ENCODE data around the gene DCHS1. TPM values are rescaled to one million over a fixed set of nuclear protein-coding genes. Genes with fewer than 3 reads are reported as not detected.

Gene DCHS1
- total and polyA plus RNA-seq, 2 donors (not counting 1 experiment from before 2014, with no cell fraction given), result 0.92 to 23.9 TPM

GRCh38 chr11:6632116-6633073 is 23.2 kb downstream of the DCHS1 start:
- no peaks in the 10 kb centered on the region for H4K20me1 ChIP-seq (ENCODE audit: control insufficient read depth, extremely low read depth, insufficient read depth, low read length)
- H3K9ac ChIP-seq (ENCODE audit: insufficient read depth, low read length), result no peak overlapping the region
- H3K4me3 ChIP-seq (replicated peaks in 1 of 4; ENCODE audit: control extremely low read depth in 1 of 4, insufficient read depth in 1 of 4, low read depth in 3 of 4, low read length in 4 of 4), result no peak overlapping the region
- no peak overlapping the region for H3K27ac ChIP-seq (ENCODE audit: insufficient read depth, low read length)
- no peak overlapping the region for H2AFZ ChIP-seq (ENCODE audit: low read length)
- peaks cover 7% of the 10 kb centered on the region for H3K4me1 ChIP-seq (ENCODE audit: control insufficient read depth, extremely low read depth, insufficient read depth, low read length)
- TF ChIP-seq EZH2 (IDR thresholded peaks at IDR 0.05; ENCODE audit: low read length, missing control alignments) (no peak), CTCF (conservative IDR thresholded peaks at IDR 0.05 in 1 of 2, IDR thresholded peaks at IDR 0.05 in 1 of 2; ENCODE audit: low read depth in 1 of 2, low read length in 2 of 2) (no peak)
- H3K27me3 ChIP-seq (ENCODE audit: control insufficient read depth, insufficient read depth, low read length), result no peaks in the 10 kb centered on the region
- no peaks in the 10 kb centered on the region for H3K9me3 ChIP-seq (ENCODE audit: control insufficient read depth, insufficient read depth, low read depth, low read length)
- no peaks in the 10 kb centered on the region for H3K36me3 ChIP-seq (ENCODE audit: control insufficient read depth, insufficient read depth, low read length)
- no peak for DNase-seq (ENCODE audit: low read depth in 2 of 2)
- H3K4me2 ChIP-seq (ENCODE audit: extremely low read depth, insufficient read depth, low read length), result no peak overlapping the region
- no peaks in the 10 kb centered on the region for H3K79me2 ChIP-seq (ENCODE audit: control insufficient read depth, insufficient read depth, low read length)

GRCh38 chr11:6631361-6631890 is 24.2 kb downstream of the DCHS1 start:
- Histone ChIP-seq H3K79me2 (ENCODE audit: control insufficient read depth, insufficient read depth, low read length) (no peaks in the 10 kb centered on the region), H3K4me3 (replicated peaks in 1 of 4; ENCODE audit: control extremely low read depth in 1 of 4, insufficient read depth in 1 of 4, low read depth in 3 of 4, low read length in 4 of 4) (no peak overlapping the region), H2AFZ (ENCODE audit: low read length) (no peak overlapping the region), H3K9ac (ENCODE audit: insufficient read depth, low read length) (no peak overlapping the region), H3K27ac (ENCODE audit: insufficient read depth, low read length) (no peak overlapping the region), H4K20me1 (ENCODE audit: control insufficient read depth, extremely low read depth, insufficient read depth, low read length) (no peaks in the 10 kb centered on the region), H3K4me1 (ENCODE audit: control insufficient read depth, extremely low read depth, insufficient read depth, low read length) (peaks cover 7% of the 10 kb centered on the region), H3K27me3 (ENCODE audit: control insufficient read depth, insufficient read depth, low read length) (no peaks in the 10 kb centered on the region), H3K9me3 (ENCODE audit: control insufficient read depth, insufficient read depth, low read depth, low read length) (no peaks in the 10 kb centered on the region), H3K4me2 (ENCODE audit: extremely low read depth, insufficient read depth, low read length) (no peak overlapping the region), H3K36me3 (ENCODE audit: control insufficient read depth, insufficient read depth, low read length) (no peaks in the 10 kb centered on the region)
- no peak for DNase-seq (ENCODE audit: low read depth in 2 of 2)
- TF ChIP-seq CTCF (conservative IDR thresholded peaks at IDR 0.05 in 1 of 2, IDR thresholded peaks at IDR 0.05 in 1 of 2; ENCODE audit: low read depth in 1 of 2, low read length in 2 of 2), result no peak

GRCh38 chr11:6630632-6631291 is 24.8 kb downstream of the DCHS1 start:
- no peak overlapping the region for H2AFZ ChIP-seq (ENCODE audit: low read length)
- H3K9ac ChIP-seq (ENCODE audit: insufficient read depth, low read length), result no peak overlapping the region
- no peak overlapping the region for H3K4me3 ChIP-seq (replicated peaks in 1 of 4; ENCODE audit: control extremely low read depth in 1 of 4, insufficient read depth in 1 of 4, low read depth in 3 of 4, low read length in 4 of 4)
- H3K27ac ChIP-seq (ENCODE audit: insufficient read depth, low read length), result no peak overlapping the region
- DNase-seq (ENCODE audit: low read depth in 2 of 2), result no peak
- H3K4me1 ChIP-seq (ENCODE audit: control insufficient read depth, extremely low read depth, insufficient read depth, low read length), result peaks cover 4% of the 10 kb centered on the region
- TF ChIP-seq EZH2 (IDR thresholded peaks at IDR 0.05; ENCODE audit: low read length, missing control alignments) (no peak), CTCF (conservative IDR thresholded peaks at IDR 0.05 in 1 of 2, IDR thresholded peaks at IDR 0.05 in 1 of 2; ENCODE audit: low read depth in 1 of 2, low read length in 2 of 2) (no peak)
- no peaks in the 10 kb centered on the region for H3K27me3 ChIP-seq (ENCODE audit: control insufficient read depth, insufficient read depth, low read length)
- no peak overlapping the region for H3K4me2 ChIP-seq (ENCODE audit: extremely low read depth, insufficient read depth, low read length)
- no peaks in the 10 kb centered on the region for H3K9me3 ChIP-seq (ENCODE audit: control insufficient read depth, insufficient read depth, low read depth, low read length)
- H3K36me3 ChIP-seq (ENCODE audit: control insufficient read depth, insufficient read depth, low read length), result no peaks in the 10 kb centered on the region
- no peaks in the 10 kb centered on the region for H3K79me2 ChIP-seq (ENCODE audit: control insufficient read depth, insufficient read depth, low read length)
- no peaks in the 10 kb centered on the region for H4K20me1 ChIP-seq (ENCODE audit: control insufficient read depth, extremely low read depth, insufficient read depth, low read length)
